Type B pancreatic cell (in vitro differentiated cells): Measurements from ENCODE around the gene HSPA9. TPM values are rescaled to one million over a fixed set of nuclear protein-coding genes. Genes with fewer than 3 reads are reported as not detected.
A peak's percentile ranks its signal among the peaks of the same experiment; 100 is the strongest.

Source experiments
- DNase-seq: peaks from one replicate; pipeline ENCODE4 v3.0.0; 2021; ENCODE audit warnings: mixed read lengths; ENCODE audit not compliant: unreplicated experiment; ENCODE audit errors: extremely low spot score
- H3K27ac Mint-ChIP-seq: 2 replicates; pipeline ENCODE4 v1.8.0; 2021; ENCODE audit warnings: mild to moderate bottlenecking, mixed read lengths
- H3K27me3 Mint-ChIP-seq: 2 replicates; pipeline ENCODE4 v1.8.0; 2021; ENCODE audit warnings: mixed read lengths
- H3K36me3 Mint-ChIP-seq: 2 replicates; pipeline ENCODE4 v1.8.0; 2021; ENCODE audit warnings: mixed read lengths
- H3K4me1 Mint-ChIP-seq: one replicate; pipeline ENCODE4 v1.8.0; 2021; ENCODE audit warnings: mixed read lengths; ENCODE audit not compliant: unreplicated experiment
- H3K4me3 Mint-ChIP-seq: 2 replicates; pipeline ENCODE4 v1.8.0; 2021; ENCODE audit warnings: mild to moderate bottlenecking, mixed read lengths
- H3K9me3 Mint-ChIP-seq: 2 replicates; pipeline ENCODE4 v1.8.0; 2021; ENCODE audit warnings: mixed read lengths
- CTCF ChIP-seq: fragments of 200-600 bp; sonication (generic); conservative IDR thresholded peaks from 2 replicates; pipeline ENCODE4 v1.5.0; 2021; ENCODE audit warnings: antibody characterized with exemption, mild to moderate bottlenecking
- total RNA-seq: library from RNA; stranded (reverse); gene quantifications from 2 replicates; pipeline ENCODE4 v1.2.1, GENCODE V29; 2021; ENCODE audit warnings: low replicate concordance

HSPA9 gene
- total RNA-seq, 1 donor from 2014 or later, result 238 TPM

DNA sequence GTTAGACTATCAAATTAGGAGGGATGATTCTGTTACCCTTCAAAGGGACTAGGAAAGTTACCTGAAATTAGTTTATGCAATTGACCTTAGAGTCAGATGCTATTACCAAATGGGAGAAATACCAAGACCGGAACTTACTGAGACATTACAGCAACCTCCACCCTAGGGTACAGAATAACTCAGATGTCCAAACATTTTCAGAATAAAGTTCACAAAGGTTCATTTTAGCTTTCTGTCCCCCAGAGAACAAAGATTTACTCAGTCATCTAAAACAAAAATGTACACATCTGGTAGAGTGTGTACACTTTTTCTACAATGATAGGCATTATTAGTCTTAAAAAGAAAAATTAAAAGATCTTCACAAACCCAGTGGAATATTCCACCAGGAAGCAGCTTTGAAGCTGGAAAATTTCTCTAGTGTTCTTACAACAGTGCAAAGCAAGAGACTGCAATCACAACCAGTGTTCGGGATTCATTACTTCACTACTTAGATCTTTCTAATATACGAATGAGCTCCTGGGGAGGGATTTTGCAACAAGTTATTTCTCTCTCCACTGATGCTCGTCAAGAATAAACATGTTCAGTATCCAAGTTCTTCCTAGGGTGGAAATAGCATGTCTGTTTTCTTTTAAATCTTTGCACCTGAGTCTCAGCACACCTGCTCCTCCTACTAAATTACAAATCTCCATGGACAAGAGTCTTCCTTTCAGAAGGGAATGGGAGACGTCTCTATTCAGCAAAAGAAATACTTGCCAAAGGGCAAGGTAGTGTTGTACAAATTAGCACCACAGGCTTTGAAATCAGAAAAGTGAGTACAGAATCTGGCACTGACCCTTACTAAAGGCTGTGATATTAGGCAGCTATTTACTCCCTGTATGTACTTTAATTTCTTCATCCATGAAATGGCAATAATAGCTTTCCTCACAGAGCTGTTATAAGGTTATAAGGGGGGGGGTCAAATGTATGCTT lies 40.9 kb downstream of the HSPA9 start:
- H3K27me3 Mint-ChIP-seq, result no peaks in the 10 kb centered on the region
- no peak for TF ChIP-seq CTCF
- DNase-seq, result no peak
- H3K36me3 Mint-ChIP-seq, result peaks cover 36% of the 10 kb centered on the region
- peaks cover 19% of the 10 kb centered on the region for H3K4me1 Mint-ChIP-seq
- peak overlapping the region; percentile 56 for H3K27ac Mint-ChIP-seq
- no peak overlapping the region for H3K4me3 Mint-ChIP-seq
- no peaks in the 10 kb centered on the region for H3K9me3 Mint-ChIP-seq

- H3K27me3 Mint-ChIP-seq, result no peaks in the 10 kb centered on the region
- peaks cover 38% of the 10 kb centered on the region for H3K36me3 Mint-ChIP-seq
- no peak for TF ChIP-seq CTCF
- no peaks in the 10 kb centered on the region for H3K9me3 Mint-ChIP-seq
- DNase-seq, result no peak
- H3K27ac Mint-ChIP-seq, result no peak overlapping the region
- peaks cover 24% of the 10 kb centered on the region for H3K4me1 Mint-ChIP-seq
- H3K4me3 Mint-ChIP-seq, result no peak overlapping the region
Measured at GRCh38 chr5:138529812-138530211, 45.4 kb downstream of the HSPA9 start.

GRCh38 chr5:138528744-138529469 lies 46.3 kb downstream of the HSPA9 start:
- H3K4me3 Mint-ChIP-seq, result no peak overlapping the region
- peaks cover 20% of the 10 kb centered on the region for H3K4me1 Mint-ChIP-seq
- H3K36me3 Mint-ChIP-seq, result peaks cover 30% of the 10 kb centered on the region
- DNase-seq, result no peak
- no peak for TF ChIP-seq CTCF
- no peaks in the 10 kb centered on the region for H3K9me3 Mint-ChIP-seq
- peak overlapping the region; percentile 78 for H3K27ac Mint-ChIP-seq
- no peaks in the 10 kb centered on the region for H3K27me3 Mint-ChIP-seq

DNA sequence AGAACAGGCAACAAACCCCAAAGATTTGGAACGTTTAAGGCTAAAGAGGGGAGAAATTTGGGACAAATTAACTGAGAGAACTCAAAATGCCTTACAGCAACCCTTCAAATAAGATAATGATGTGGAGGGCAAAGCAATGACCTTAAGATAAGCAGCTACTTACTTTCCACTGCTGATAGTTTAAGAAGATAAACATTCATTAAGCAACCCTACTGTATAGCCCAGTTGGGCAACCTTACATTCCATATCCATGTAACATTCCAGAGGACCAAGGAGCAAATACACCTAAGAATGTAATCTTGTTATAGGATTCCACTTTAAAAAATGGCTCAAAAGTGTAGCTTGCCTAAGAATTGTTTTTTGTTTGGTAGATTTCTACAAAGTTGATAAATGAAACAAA lies 47.0 kb downstream of the HSPA9 start:
- no peaks in the 10 kb centered on the region for H3K27me3 Mint-ChIP-seq
- peaks cover 20% of the 10 kb centered on the region for H3K4me1 Mint-ChIP-seq
- peaks cover 28% of the 10 kb centered on the region for H3K36me3 Mint-ChIP-seq
- H3K4me3 Mint-ChIP-seq, result no peak overlapping the region
- no peak for DNase-seq
- H3K9me3 Mint-ChIP-seq, result no peaks in the 10 kb centered on the region
- H3K27ac Mint-ChIP-seq, result peak overlapping the region; percentile 49
- TF ChIP-seq CTCF, result no peak

DNA sequence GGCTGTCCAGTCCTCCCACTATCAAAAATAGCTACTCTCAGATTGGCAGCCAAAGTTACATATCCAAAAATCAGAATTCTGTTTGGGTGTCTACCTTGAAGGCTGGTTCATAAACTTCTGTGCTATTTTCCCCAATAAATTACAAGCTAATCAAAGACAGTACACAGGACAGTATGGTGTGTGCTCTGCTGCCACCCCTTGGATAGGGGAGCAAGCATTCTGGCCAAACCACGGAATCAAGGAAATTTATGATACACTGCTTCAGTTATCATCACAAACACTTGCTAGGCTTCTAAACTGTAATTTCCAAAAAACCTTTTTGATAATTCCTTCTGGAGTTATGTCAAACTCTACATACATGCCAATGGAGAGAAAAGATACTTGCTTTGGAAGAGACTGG lies 48.0 kb downstream of the HSPA9 start:
- TF ChIP-seq CTCF, result no peak
- Mint-ChIP-seq H3K27me3 (no peaks in the 10 kb centered on the region), H3K4me3 (peak overlapping the region; percentile 8)

More for the DNA sequence above, 48.0 kb downstream of the HSPA9 start:
- H3K36me3 Mint-ChIP-seq, result peaks cover 24% of the 10 kb centered on the region
- no peak for DNase-seq
- no peaks in the 10 kb centered on the region for H3K9me3 Mint-ChIP-seq
- H3K4me1 Mint-ChIP-seq, result peaks cover 16% of the 10 kb centered on the region
- peak overlapping the region; percentile 16 for H3K27ac Mint-ChIP-seq
